Measurements from ENCODE around the gene TMTC3.

GRCh38 chr12:88206601-88207000 is 64.5 kb downstream of the TMTC3 start:
- TF ChIP-seq CTCF (IDR thresholded peaks at IDR 0.05; ENCODE audit: insufficient read depth, low read length, poor library complexity, severe bottlenecking) (no peak), EZH2phosphoT487 (conservative IDR thresholded peaks at IDR 0.05; ENCODE audit: low read length) (no peak)

Data from SU-DHL-6 (cell line).